ENCODE measurements around the gene SH3PXD2A. TPM values are rescaled to one million over a fixed set of nuclear protein-coding genes. Genes with fewer than 3 reads are reported as not detected.

The SH3PXD2A gene
- total RNA-seq, 1 experiment from 2014 or later: 54.9 TPM

- Histone ChIP-seq H3K9me3 (ENCODE audit: low read depth, low read length, poor library complexity, severe bottlenecking) (no peaks in the 10 kb centered on the region), H3K4me3 (ENCODE audit: low read depth, low read length, poor library complexity, severe bottlenecking) (no peak overlapping the region), H3K27me3 (replicated peaks; ENCODE audit: insufficient read depth, low read depth, low read length, poor library complexity) (no peaks in the 10 kb centered on the region), H3K4me1 (ENCODE audit: insufficient read depth, low read length, poor library complexity, severe bottlenecking) (peaks cover 62% of the 10 kb centered on the region), H3K36me3 (ENCODE audit: insufficient read depth, low read length, poor library complexity, severe bottlenecking) (peaks cover 10% of the 10 kb centered on the region), H3K27ac (ENCODE audit: low read depth, low read length, poor library complexity, severe bottlenecking) (peak overlapping the region; percentile 16)
- intact Hi-C loops (cut with micrococcal nuclease; ENCODE audit: unreplicated experiment): no loop called here
- POLR2A ChIA-PET (ENCODE audit: low non-redundant PET): no interaction called here
- DNase-seq (ENCODE audit: low spot score): no peak
- CTCF ChIA-PET: no interaction called here
- BruUV-seq (replicated peaks): no TSS peak
- no peak for TF ChIP-seq EZH2 (IDR thresholded peaks at IDR 0.05; ENCODE audit: borderline replicate concordance, low read depth, low read length, poor library complexity, severe bottlenecking)
- TF ChIP-seq CTCF (conservative IDR thresholded peaks at IDR 0.05; ENCODE audit: low read depth, low read length): no peak
Observed at GRCh38 chr10:103800089-103800488, 55.3 kb downstream of the SH3PXD2A start.

GRCh38 chr10:103799341-103799740 is 56.0 kb downstream of the SH3PXD2A start:
- Histone ChIP-seq H3K27ac (ENCODE audit: low read depth, low read length, poor library complexity, severe bottlenecking) (no peak overlapping the region), H3K4me3 (ENCODE audit: low read depth, low read length, poor library complexity, severe bottlenecking) (no peak overlapping the region), H3K36me3 (ENCODE audit: insufficient read depth, low read length, poor library complexity, severe bottlenecking) (peaks cover 10% of the 10 kb centered on the region), H3K9me3 (ENCODE audit: low read depth, low read length, poor library complexity, severe bottlenecking) (no peaks in the 10 kb centered on the region), H3K4me1 (ENCODE audit: insufficient read depth, low read length, poor library complexity, severe bottlenecking) (peaks cover 62% of the 10 kb centered on the region), H3K27me3 (replicated peaks; ENCODE audit: insufficient read depth, low read depth, low read length, poor library complexity) (no peaks in the 10 kb centered on the region)
- DNase-seq (ENCODE audit: low spot score): no peak
- BruUV-seq (replicated peaks): no TSS peak
- ChIA-PET POLR2A (ENCODE audit: low non-redundant PET) (no interaction called here), CTCF (no interaction called here)
- intact Hi-C loops (cut with micrococcal nuclease; ENCODE audit: unreplicated experiment): no loop called here
- TF ChIP-seq EZH2 (IDR thresholded peaks at IDR 0.05; ENCODE audit: borderline replicate concordance, low read depth, low read length, poor library complexity, severe bottlenecking) (no peak), CTCF (conservative IDR thresholded peaks at IDR 0.05; ENCODE audit: low read depth, low read length) (no peak)

GRCh38 chr10:103798511-103798910 is 56.9 kb downstream of the SH3PXD2A start:
- intact Hi-C loops (cut with micrococcal nuclease; ENCODE audit: unreplicated experiment): no loop called here
- H3K4me1 ChIP-seq (ENCODE audit: insufficient read depth, low read length, poor library complexity, severe bottlenecking): peaks cover 64% of the 10 kb centered on the region
- CTCF ChIA-PET: no interaction called here
- DNase-seq (ENCODE audit: low spot score): no peak
- BruUV-seq (replicated peaks): no TSS peak
- POLR2A ChIA-PET (ENCODE audit: low non-redundant PET): no interaction called here
- H3K4me3 ChIP-seq (ENCODE audit: low read depth, low read length, poor library complexity, severe bottlenecking): no peak overlapping the region
- no peak for TF ChIP-seq CTCF (conservative IDR thresholded peaks at IDR 0.05; ENCODE audit: low read depth, low read length)
- no peaks in the 10 kb centered on the region for H3K27me3 ChIP-seq (replicated peaks; ENCODE audit: insufficient read depth, low read depth, low read length, poor library complexity)
- H3K36me3 ChIP-seq (ENCODE audit: insufficient read depth, low read length, poor library complexity, severe bottlenecking): peaks cover 10% of the 10 kb centered on the region
- no peaks in the 10 kb centered on the region for H3K9me3 ChIP-seq (ENCODE audit: low read depth, low read length, poor library complexity, severe bottlenecking)
- peak overlapping the region; percentile 70 for H3K27ac ChIP-seq (ENCODE audit: low read depth, low read length, poor library complexity, severe bottlenecking)
